IPS-18a (cell line): ENCODE results near the gene NIPSNAP3A.

Experiments used
- H3K27ac ChIP-seq: one replicate; pipeline ENCODE4 v1.5.1; 2013; ENCODE audit warnings: low read length
- H3K27me3 ChIP-seq: one replicate; pipeline ENCODE4 v1.6.1; 2013; ENCODE audit warnings: mild to moderate bottlenecking, low read length; ENCODE audit not compliant: control insufficient read depth, insufficient read depth
- H3K36me3 ChIP-seq: one replicate; pipeline ENCODE4 v1.6.1; 2013; ENCODE audit warnings: low read depth, low read length; ENCODE audit not compliant: control insufficient read depth
- H3K4me1 ChIP-seq: one replicate; pipeline ENCODE4 v1.6.1; 2013; ENCODE audit warnings: low read depth, low read length; ENCODE audit not compliant: control insufficient read depth
- H3K4me3 ChIP-seq: one replicate; pipeline ENCODE4 v1.5.1; 2013; ENCODE audit warnings: low read length
- H3K9ac ChIP-seq: one replicate; pipeline ENCODE4 v1.6.1; 2013; ENCODE audit warnings: mild to moderate bottlenecking, low read length, moderate library complexity
- H3K9me3 ChIP-seq: one replicate; pipeline ENCODE4 v1.6.1; 2013; ENCODE audit warnings: low read depth, low read length; ENCODE audit not compliant: control insufficient read depth

Gene NIPSNAP3A

DNA sequence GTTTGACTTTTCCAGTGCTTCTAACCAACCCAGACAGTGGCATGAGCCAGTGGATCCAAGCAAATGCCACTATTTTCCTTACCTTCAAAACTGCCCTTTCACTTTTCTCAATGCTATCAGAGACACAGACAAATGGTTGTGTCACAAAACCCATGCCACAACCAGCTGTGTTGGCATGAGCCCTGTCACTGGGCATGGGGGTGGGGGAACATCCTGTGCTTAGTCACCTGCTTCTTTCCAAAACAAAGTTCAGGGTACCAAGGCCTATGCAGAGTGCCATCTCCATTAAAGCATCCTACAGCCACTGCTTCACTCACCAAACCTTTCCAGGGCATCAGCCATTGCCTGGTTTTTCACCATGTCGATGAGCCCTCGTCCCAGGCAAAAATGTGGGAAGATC lies 46.6 kb downstream of the NIPSNAP3A start:
- Histone ChIP-seq H3K36me3 (peaks cover 38% of the 10 kb centered on the region), H3K4me1 (no peaks in the 10 kb centered on the region), H3K4me3 (no peak overlapping the region), H3K27ac (no peak overlapping the region), H3K9me3 (no peaks in the 10 kb centered on the region), H3K27me3 (no peaks in the 10 kb centered on the region), H3K9ac (no peak overlapping the region)

GRCh38 chr9:104795082-104795481 lies 47.6 kb downstream of the NIPSNAP3A start:
- H3K9me3 ChIP-seq, result no peaks in the 10 kb centered on the region
- H3K4me1 ChIP-seq, result no peaks in the 10 kb centered on the region
- H3K9ac ChIP-seq, result no peak overlapping the region
- H3K36me3 ChIP-seq, result peaks cover 36% of the 10 kb centered on the region
- H3K27ac ChIP-seq, result no peak overlapping the region
- H3K27me3 ChIP-seq, result no peaks in the 10 kb centered on the region
- no peak overlapping the region for H3K4me3 ChIP-seq

- Histone ChIP-seq H3K4me3 (no peak overlapping the region), H3K36me3 (peaks cover 43% of the 10 kb centered on the region), H3K9me3 (no peaks in the 10 kb centered on the region), H3K27me3 (no peaks in the 10 kb centered on the region), H3K4me1 (no peaks in the 10 kb centered on the region), H3K27ac (no peak overlapping the region), H3K9ac (no peak overlapping the region)
These were observed 48.4 kb downstream of the NIPSNAP3A start for GRCh38 chr9:104795857-104796256.

GRCh38 chr9:104798209-104798995 lies 50.9 kb downstream of the NIPSNAP3A start:
- no peaks in the 10 kb centered on the region for H3K4me1 ChIP-seq
- no peak overlapping the region for H3K9ac ChIP-seq
- H3K36me3 ChIP-seq, result peaks cover 34% of the 10 kb centered on the region
- no peak overlapping the region for H3K4me3 ChIP-seq
- H3K27ac ChIP-seq, result no peak overlapping the region
- no peaks in the 10 kb centered on the region for H3K9me3 ChIP-seq
- no peaks in the 10 kb centered on the region for H3K27me3 ChIP-seq

DNA sequence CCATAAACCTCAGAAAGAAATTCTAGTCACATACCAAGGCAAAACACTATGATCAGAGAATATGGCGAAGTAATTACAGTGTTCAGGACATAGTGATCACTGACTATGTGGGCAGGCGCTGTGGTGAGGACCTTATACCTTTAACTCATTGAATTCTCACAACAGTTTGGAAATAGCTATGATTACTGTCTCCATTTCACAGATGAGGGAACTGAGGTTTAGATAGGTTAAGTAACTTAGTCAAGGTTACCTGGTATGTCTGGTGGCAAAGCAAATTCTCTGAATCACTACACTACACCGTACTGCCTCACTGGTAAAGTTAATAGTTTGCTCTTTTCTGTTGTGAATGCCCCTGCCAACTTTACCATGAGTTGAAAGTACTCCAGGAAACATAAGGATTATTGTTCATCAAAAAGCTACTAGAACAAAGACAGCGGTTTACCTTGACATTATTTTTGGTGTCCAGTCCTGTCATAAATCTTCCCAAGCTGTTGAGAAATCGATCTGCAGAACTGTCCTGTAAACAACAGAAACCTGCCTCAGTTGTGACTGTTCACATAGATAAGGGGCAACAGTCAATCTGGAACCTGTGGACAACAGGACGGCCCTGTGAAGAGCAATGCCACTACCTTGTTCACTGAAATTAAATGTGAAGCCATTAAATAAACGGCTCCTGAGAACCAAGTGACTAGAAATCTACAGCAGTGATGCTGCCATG lies 52.7 kb downstream of the NIPSNAP3A start:
- peaks cover 27% of the 10 kb centered on the region for H3K36me3 ChIP-seq
- no peaks in the 10 kb centered on the region for H3K9me3 ChIP-seq

DNA sequence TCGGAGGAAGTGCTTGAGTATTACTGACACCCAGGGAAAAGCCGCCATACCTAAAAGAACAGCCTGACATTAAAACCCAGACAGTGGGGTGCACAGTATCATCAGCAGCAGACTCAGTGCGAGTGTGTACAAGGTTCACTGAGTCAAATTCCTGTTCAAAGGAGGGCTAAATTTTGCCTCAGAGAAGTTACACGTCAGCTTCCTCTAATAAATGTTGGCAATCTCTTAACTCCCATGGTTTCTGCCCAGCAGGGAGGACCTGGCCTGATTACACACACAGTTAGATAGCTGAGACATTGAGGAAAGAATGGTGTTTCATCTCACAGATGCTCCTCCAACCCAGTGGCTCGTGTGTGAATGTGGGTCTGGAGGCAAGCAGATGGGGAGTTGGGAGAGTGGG lies 54.6 kb downstream of the NIPSNAP3A start:
- no peak overlapping the region for H3K9ac ChIP-seq
- no peaks in the 10 kb centered on the region for H3K4me1 ChIP-seq
- no peak overlapping the region for H3K4me3 ChIP-seq
- no peak overlapping the region for H3K27ac ChIP-seq
- H3K36me3 ChIP-seq, result peaks cover 19% of the 10 kb centered on the region
- H3K27me3 ChIP-seq, result no peaks in the 10 kb centered on the region
- no peaks in the 10 kb centered on the region for H3K9me3 ChIP-seq

More for the DNA sequence above, 52.7 kb downstream of the NIPSNAP3A start:
- Histone ChIP-seq H3K27me3 (no peaks in the 10 kb centered on the region), H3K4me3 (no peak overlapping the region), H3K4me1 (no peaks in the 10 kb centered on the region), H3K9ac (no peak overlapping the region), H3K27ac (no peak overlapping the region)

DNA sequence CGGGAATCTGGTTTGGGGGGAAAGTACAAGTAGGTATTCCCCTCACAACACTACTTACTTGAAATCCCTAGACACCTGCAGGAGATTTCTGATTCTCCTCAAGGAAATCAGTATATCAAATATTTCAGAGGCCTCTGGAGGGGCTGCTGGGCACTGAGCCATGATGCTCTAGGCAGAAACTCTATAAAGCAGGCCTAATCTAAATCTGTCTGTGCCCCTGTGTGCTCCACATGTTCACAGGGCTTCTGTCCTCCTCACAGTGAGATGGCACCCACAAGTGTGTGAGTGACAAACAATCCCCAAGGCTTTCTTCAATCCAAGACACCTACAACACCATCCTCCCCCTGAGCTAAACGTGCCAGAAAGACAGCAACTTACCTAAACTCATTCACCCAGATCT lies 55.4 kb downstream of the NIPSNAP3A start:
- no peak overlapping the region for H3K27ac ChIP-seq

GRCh38 chr9:104805441-104805840 lies 58.0 kb downstream of the NIPSNAP3A start:
- Histone ChIP-seq H3K9ac (no peak overlapping the region), H3K36me3 (peaks cover 3% of the 10 kb centered on the region), H3K27me3 (no peaks in the 10 kb centered on the region), H3K27ac (no peak overlapping the region), H3K9me3 (no peaks in the 10 kb centered on the region), H3K4me1 (no peaks in the 10 kb centered on the region), H3K4me3 (no peak overlapping the region)

More for the DNA sequence above, 55.4 kb downstream of the NIPSNAP3A start:
- Histone ChIP-seq H3K36me3 (peaks cover 15% of the 10 kb centered on the region), H3K4me1 (no peaks in the 10 kb centered on the region), H3K9ac (no peak overlapping the region), H3K27me3 (no peaks in the 10 kb centered on the region), H3K4me3 (no peak overlapping the region), H3K9me3 (no peaks in the 10 kb centered on the region)

GRCh38 chr9:104808035-104808614 lies 60.6 kb downstream of the NIPSNAP3A start:
- Histone ChIP-seq H3K4me3 (no peak overlapping the region), H3K9ac (no peak overlapping the region), H3K36me3 (peaks cover 10% of the 10 kb centered on the region), H3K27me3 (no peaks in the 10 kb centered on the region), H3K27ac (no peak overlapping the region), H3K4me1 (no peaks in the 10 kb centered on the region), H3K9me3 (no peaks in the 10 kb centered on the region)
